GM19351 (cell line): ENCODE results near the gene CPNE1.

Experiments used
- ATAC-seq: cut with Tn5 transposase; IDR thresholded peaks from one replicate; pipeline ENCODE4 v1.9.1; 2021; ENCODE audit warnings: mild to moderate bottlenecking, moderate library complexity; ENCODE audit not compliant: unreplicated experiment

Gene CPNE1

GRCh38 chr20:35654415-35654814 lies 10.3 kb downstream of the CPNE1 start:
- no peak for ATAC-seq

GRCh38 chr20:35653893-35654292 lies 10.8 kb downstream of the CPNE1 start:
- ATAC-seq: no peak

GRCh38 chr20:35653430-35653734 lies 11.3 kb downstream of the CPNE1 start:
- ATAC-seq: no peak

GRCh38 chr20:35652641-35653429 lies 11.9 kb downstream of the CPNE1 start:
- ATAC-seq: no peak

- no peak for ATAC-seq
Observed at GRCh38 chr20:35651958-35652357, 12.7 kb downstream of the CPNE1 start.

- ATAC-seq: no peak
Observed at GRCh38 chr20:35650632-35651031, 14.1 kb downstream of the CPNE1 start.

- ATAC-seq: no peak
Observed at GRCh38 chr20:35648836-35649235, 15.9 kb downstream of the CPNE1 start.

- ATAC-seq: no peak
Observed at GRCh38 chr20:35644806-35645205, 19.9 kb downstream of the CPNE1 start.

GRCh38 chr20:35643045-35643444 lies 21.7 kb downstream of the CPNE1 start:
- no peak for ATAC-seq

GRCh38 chr20:35641743-35642142 lies 23.0 kb downstream of the CPNE1 start:
- no peak for ATAC-seq

GRCh38 chr20:35640724-35641123 lies 24.0 kb downstream of the CPNE1 start:
- ATAC-seq: no peak

- no peak for ATAC-seq
Observed at GRCh38 chr20:35638751-35639150, 25.9 kb downstream of the CPNE1 start.

- no peak for ATAC-seq
Observed at GRCh38 chr20:35637276-35637675, 27.4 kb downstream of the CPNE1 start.

GRCh38 chr20:35636095-35636494 lies 28.6 kb downstream of the CPNE1 start:
- no peak for ATAC-seq

- ATAC-seq: no peak
Observed at GRCh38 chr20:35635652-35636051, 29.0 kb downstream of the CPNE1 start.

- no peak for ATAC-seq
Observed at GRCh38 chr20:35632539-35633115, 32.1 kb downstream of the CPNE1 start.

GRCh38 chr20:35630636-35631035 lies 34.1 kb downstream of the CPNE1 start:
- no peak for ATAC-seq

GRCh38 chr20:35629427-35630145 lies 35.1 kb downstream of the CPNE1 start:
- no peak for ATAC-seq

- ATAC-seq: no peak
Observed at GRCh38 chr20:35627121-35627520, 37.6 kb downstream of the CPNE1 start.

GRCh38 chr20:35626386-35627001 lies 38.2 kb downstream of the CPNE1 start:
- ATAC-seq: no peak

GRCh38 chr20:35625584-35626385 lies 38.9 kb downstream of the CPNE1 start:
- ATAC-seq: no peak
